ENCODE data around the gene HPSE.

The HPSE gene

GRCh38 chr4:83360018-83360417 lies 25.4 kb upstream of the HPSE start:
- DNase-seq (ENCODE audit: extremely low read depth, low read depth): no peak
- TF ChIP-seq CTCF (IDR thresholded peaks at IDR 0.05; ENCODE audit: low read depth, low read length, missing control alignments): no peak
- no peak overlapping the region for H3K4me3 ChIP-seq (replicated peaks; ENCODE audit: low read depth, low read length)

DNA sequence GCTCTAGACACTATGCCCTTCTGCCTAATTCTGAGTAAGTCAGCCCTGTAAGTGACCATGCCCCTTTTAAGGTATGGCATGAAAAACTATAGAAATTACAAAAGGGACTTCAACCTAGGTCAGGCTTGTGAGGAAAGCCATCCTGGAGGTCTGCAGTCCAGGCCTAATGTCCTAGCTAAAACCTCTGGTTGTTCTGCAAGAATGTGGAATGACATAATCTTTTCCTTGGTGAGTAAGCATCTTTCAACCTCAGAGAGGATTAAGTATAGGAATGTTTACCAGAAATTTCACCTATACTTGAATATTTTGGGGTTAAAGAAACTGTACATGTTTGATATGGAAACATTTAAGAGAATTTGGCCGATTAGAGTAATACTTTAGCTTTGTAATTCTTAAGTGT lies 23.8 kb upstream of the HPSE start:
- TF ChIP-seq CTCF (IDR thresholded peaks at IDR 0.05; ENCODE audit: low read depth, low read length, missing control alignments): no peak
- H3K4me3 ChIP-seq (replicated peaks; ENCODE audit: low read depth, low read length): no peak overlapping the region
- DNase-seq (ENCODE audit: extremely low read depth, low read depth): peak; percentile 51

- TF ChIP-seq CTCF (IDR thresholded peaks at IDR 0.05; ENCODE audit: low read depth, low read length, missing control alignments): no peak
- no peak overlapping the region for H3K4me3 ChIP-seq (replicated peaks; ENCODE audit: low read depth, low read length)
- DNase-seq (ENCODE audit: extremely low read depth, low read depth): peak; percentile 90
Measured at GRCh38 chr4:83356899-83357661, 22.4 kb upstream of the HPSE start.

- no peak for TF ChIP-seq CTCF (IDR thresholded peaks at IDR 0.05; ENCODE audit: low read depth, low read length, missing control alignments)
- DNase-seq (ENCODE audit: extremely low read depth, low read depth): no peak
- H3K4me3 ChIP-seq (replicated peaks; ENCODE audit: low read depth, low read length): no peak overlapping the region
Measured at GRCh38 chr4:83353516-83353915, 18.9 kb upstream of the HPSE start.

DNA sequence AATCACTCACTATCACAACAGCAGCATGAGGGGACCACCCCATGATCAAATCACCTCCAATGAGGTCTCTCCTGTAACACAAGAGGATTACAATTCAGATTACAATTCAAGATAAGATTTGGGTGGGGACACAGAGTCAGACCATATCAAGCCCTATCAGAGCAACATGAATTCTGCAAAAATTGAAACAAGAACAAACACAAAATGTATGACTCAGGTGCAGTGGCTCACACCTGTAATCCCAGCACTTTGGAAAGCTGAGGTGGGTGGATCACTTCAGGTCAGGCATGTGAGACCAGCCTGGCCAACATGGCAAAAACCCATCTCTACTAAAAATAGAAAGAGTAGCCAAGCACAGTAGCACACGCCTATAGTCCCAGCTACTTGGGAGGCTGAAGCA lies 13.4 kb upstream of the HPSE start:
- no peak for TF ChIP-seq CTCF (IDR thresholded peaks at IDR 0.05; ENCODE audit: low read depth, low read length, missing control alignments)
- no peak overlapping the region for H3K4me3 ChIP-seq (replicated peaks; ENCODE audit: low read depth, low read length)
- DNase-seq (ENCODE audit: extremely low read depth, low read depth): no peak

- TF ChIP-seq CTCF (IDR thresholded peaks at IDR 0.05; ENCODE audit: low read depth, low read length, missing control alignments): no peak
- no peak for DNase-seq (ENCODE audit: extremely low read depth, low read depth)
Measured at GRCh38 chr4:83342476-83342875, 7.8 kb upstream of the HPSE start.

More at GRCh38 chr4:83342476-83342875, 7.8 kb upstream of the HPSE start:
- H3K4me3 ChIP-seq (replicated peaks; ENCODE audit: low read depth, low read length): no peak overlapping the region

All from HFF-Myc (cell line).